ENCODE data around the gene LIFR.

- TF ChIP-seq POLR2A (IDR thresholded peaks at IDR 0.05) (no peak), CTCF (IDR thresholded peaks at IDR 0.05) (no peak)
Measured at GRCh38 chr5:38546691-38547146, 9.7 kb downstream of the LIFR start.
